ENCODE measurements around the gene LILRA6.

GRCh38 chr19:54253331-54254194 lies 11.0 kb upstream of the LILRA6 start:
- TF ChIP-seq CTCF (conservative IDR thresholded peaks at IDR 0.05; ENCODE audit: low read length) (no peak), EZH2phosphoT487 (IDR thresholded peaks at IDR 0.05; ENCODE audit: borderline replicate concordance, low read depth, low read length) (no peak)
